H1 (cell line): ENCODE measurements around the gene EMD. TPM values are rescaled to one million over a fixed set of nuclear protein-coding genes. Genes with fewer than 3 reads are reported as not detected.
"Not testable (repeated sequence)": the region's sequence is repeated elsewhere in the genome, so short reads cannot be mapped to it uniquely, and the experiment has no call there.

Experiments
- CTCF ChIA-PET: fragments of 300-600 bp; sonication (Branson Sonifier 250); formaldehyde crosslinking; loops from one replicate; lab custom pipeline; 2021; ENCODE audit not compliant: partially characterized antibody; lab: Charles Lee
- POLR2A ChIA-PET: fragments of 300-600 bp; sonication (Branson Sonifier 250); formaldehyde crosslinking; loops from one replicate; lab custom pipeline; 2021; ENCODE audit warnings: inconsistent platforms; ENCODE audit not compliant: partially characterized antibody; lab: Charles Lee
- DNase-seq, 2 experiments: peaks; one replicate each; pipeline versions ENCODE4 v3.0.0 to v3.0.0-alpha.2; 2010 to 2022; ENCODE audit warnings: low spot score in 2 of 2, low read depth in 1 of 2, mixed read lengths in 1 of 2
- FAIRE-seq: peaks from 2 replicates; lab custom pipeline; 2011; peaks lifted over from hg19 to GRCh38; lab: Jason Lieb, UNC
- H2AFZ ChIP-seq: 2 replicates; pipeline ENCODE4 v1.8.1; 2012; ENCODE audit warnings: low read length, inconsistent platforms
- H2AK5ac ChIP-seq: 2 replicates; pipeline ENCODE4 v1.6.1; 2013; ENCODE audit warnings: low read depth, low read length
- H2BK120ac ChIP-seq: replicated peaks from 2 replicates; pipeline ENCODE3; 2013; ENCODE audit warnings: low read depth, low read length, inconsistent platforms
- H2BK12ac ChIP-seq: 2 replicates; pipeline ENCODE4 v1.6.1; 2013; ENCODE audit warnings: low read depth, low read length
- H2BK15ac ChIP-seq: 2 replicates; pipeline ENCODE4 v1.6.1; 2013; ENCODE audit warnings: low read length
- H2BK20ac ChIP-seq: 2 replicates; pipeline ENCODE4 v1.6.1; 2013; ENCODE audit warnings: low read length
- H2BK5ac ChIP-seq: 2 replicates; pipeline ENCODE4 v1.6.1; 2013; ENCODE audit warnings: low read depth, low read length
- H3K14ac ChIP-seq: 2 replicates; pipeline ENCODE4 v1.6.1; 2013; ENCODE audit warnings: inconsistent platforms; ENCODE audit not compliant: insufficient read length
- H3K18ac ChIP-seq: 2 replicates; pipeline ENCODE4 v1.6.1; 2013; ENCODE audit warnings: low read length; ENCODE audit errors: extremely low read depth
- H3K23ac ChIP-seq: 2 replicates; pipeline ENCODE4 v1.6.1; 2013; ENCODE audit warnings: inconsistent platforms; ENCODE audit not compliant: insufficient read length
- H3K23me2 ChIP-seq: 2 replicates; pipeline ENCODE4 v1.6.1; 2013; ENCODE audit warnings: low read depth, low read length
- H3K27ac ChIP-seq: 2 replicates; pipeline ENCODE4 v1.6.1; 2011; ENCODE audit warnings: low read depth, low read length, inconsistent platforms
- H3K27me3 ChIP-seq, 4 experiments: replicated peaks in 1 of 4; 1 replicate in 1 of 4; 2 replicates in 3 of 4; pipeline versions ENCODE4 v1.6.1 to v1.8.1; 2011 to 2013; ENCODE audit warnings: low read length in 3 of 4, mild to moderate bottlenecking in 3 of 4, inconsistent platforms in 2 of 4, mixed read lengths in 2 of 4, moderate library complexity in 1 of 4; ENCODE audit not compliant: control insufficient read depth in 3 of 4, insufficient read depth in 3 of 4; ENCODE audit errors: extremely low read depth in 1 of 4
- H3K36me3 ChIP-seq, 4 experiments: 2 replicates each; pipeline versions ENCODE4 v1.6.1 to v1.8.1; 2011 to 2013; ENCODE audit warnings: mild to moderate bottlenecking in 4 of 4, low read length in 3 of 4, moderate library complexity in 2 of 4, control low read depth in 1 of 4, inconsistent platforms in 1 of 4; ENCODE audit not compliant: insufficient read depth in 4 of 4, control insufficient read depth in 2 of 4
- H3K4ac ChIP-seq: replicated peaks from 2 replicates; pipeline ENCODE3; 2013; ENCODE audit warnings: low read length, low read depth, mixed read lengths, inconsistent platforms; ENCODE audit not compliant: insufficient read length
- H3K4me1 ChIP-seq, 4 experiments: replicated peaks in 1 of 4; 1 replicate in 1 of 4; 2 replicates in 3 of 4; pipeline versions ENCODE4 v1.6.1 to v1.8.1; 2011 to 2013; ENCODE audit warnings: low read length in 3 of 4, inconsistent platforms in 2 of 4, mixed read lengths in 1 of 4; ENCODE audit not compliant: insufficient read depth in 4 of 4, control insufficient read depth in 3 of 4
- H3K4me2 ChIP-seq, 2 experiments: 2 replicates each; pipeline versions ENCODE4 v1.6.1 to v1.8.1; 2011 to 2013; ENCODE audit warnings: low read depth in 2 of 2, low read length in 2 of 2, control low read depth in 1 of 2, inconsistent platforms in 1 of 2, mild to moderate bottlenecking in 1 of 2; ENCODE audit not compliant: insufficient read depth in 1 of 2
- H3K4me3 ChIP-seq, 4 experiments: fragments of 200-600, 300-600 bp in 1 of 4; sonication (generic), shearing (Covaris generic), sonication (Bioruptor Twin) in 1 of 4; 2 replicates each; pipeline versions ENCODE4 v1.5.1 to v1.8.1; 2011 to 2016; ENCODE audit warnings: low read length in 4 of 4, low read depth in 3 of 4, control low read depth in 2 of 4, inconsistent platforms in 2 of 4, mild to moderate bottlenecking in 2 of 4, mixed read lengths in 1 of 4, moderate library complexity in 1 of 4; ENCODE audit not compliant: insufficient read depth in 2 of 4; ENCODE audit errors: extremely low read depth in 1 of 4
- H3K56ac ChIP-seq: replicated peaks from 2 replicates; pipeline ENCODE3; 2013; ENCODE audit warnings: low read depth, mild to moderate bottlenecking, mixed read lengths, low read length, inconsistent platforms; ENCODE audit not compliant: insufficient read length
- H3K79me1 ChIP-seq: 2 replicates; pipeline ENCODE4 v1.6.1; 2013; ENCODE audit warnings: low read depth, low read length, control low read depth
- H3K79me2 ChIP-seq, 2 experiments: 2 replicates each; pipeline versions ENCODE4 v1.6.1 to v1.8.1; 2012 to 2013; ENCODE audit warnings: low read length in 2 of 2, mild to moderate bottlenecking in 2 of 2, inconsistent platforms in 1 of 2; ENCODE audit not compliant: insufficient read depth in 2 of 2, control insufficient read depth in 1 of 2
- H3K9ac ChIP-seq, 4 experiments: replicated peaks in 1 of 4; 1 replicate in 1 of 4; 2 replicates in 3 of 4; pipeline versions ENCODE4 v1.6.1 to v1.8.1; 2011 to 2013; ENCODE audit warnings: low read depth in 3 of 4, low read length in 3 of 4, control low read depth in 2 of 4, mild to moderate bottlenecking in 2 of 4, moderate library complexity in 2 of 4, inconsistent platforms in 1 of 4; ENCODE audit errors: extremely low read depth in 1 of 4
- H3K9me3 ChIP-seq, 2 experiments: 2 replicates each; pipeline versions ENCODE4 v1.6.1 to v1.8.1; 2012 to 2013; ENCODE audit warnings: mild to moderate bottlenecking in 2 of 2, moderate library complexity in 2 of 2, control low read depth in 1 of 2, inconsistent platforms in 1 of 2, low read depth in 1 of 2, low read length in 1 of 2, mixed read lengths in 1 of 2; ENCODE audit not compliant: insufficient read depth in 2 of 2
- H4K20me1 ChIP-seq, 2 experiments: replicated peaks in 1 of 2; 2 replicates each; pipeline versions ENCODE3 to v1.8.1; 2011 to 2013; ENCODE audit warnings: inconsistent platforms in 2 of 2, low read length in 2 of 2, mild to moderate bottlenecking in 1 of 2; ENCODE audit not compliant: insufficient read depth in 2 of 2, control insufficient read depth in 1 of 2
- H4K5ac ChIP-seq: 2 replicates; pipeline ENCODE4 v1.6.1; 2013; ENCODE audit warnings: low read length, low read depth, mixed read lengths, inconsistent platforms; ENCODE audit not compliant: insufficient read length
- H4K8ac ChIP-seq: 2 replicates; pipeline ENCODE4 v1.8.0; 2013; ENCODE audit warnings: mild to moderate bottlenecking, moderate library complexity, low read length, inconsistent platforms; ENCODE audit not compliant: insufficient read depth; ENCODE audit errors: extremely low read depth
- H4K91ac ChIP-seq: replicated peaks from 2 replicates; pipeline ENCODE3; 2013; ENCODE audit warnings: low read length, mixed read lengths, inconsistent platforms; ENCODE audit not compliant: insufficient read length
- WGBS, 2 experiments: shearing (Covaris generic) in 1 of 2; methylation state at CpG; one replicate each; pipeline versions ENCODE4 v1.1.6 to v1.1.7; 2013 to 2015; ENCODE audit warnings: low lambda C conversion rate in 2 of 2, mixed read lengths in 2 of 2, inconsistent platforms in 1 of 2, low coverage in 1 of 2, missing lambda C conversion rate in 1 of 2; ENCODE audit not compliant: insufficient replicate concordance in 2 of 2, insufficient coverage in 1 of 2, insufficient read length in 1 of 2; ENCODE audit errors: extremely low coverage in 1 of 2, missing lambda C conversion rate in 1 of 2; 5-methylcytosine and 5-hydroxymethylcytosine counted together
- polyA plus RNA-seq, 7 experiments: library from polyadenylated mRNA; depleted of rRNA in 3 of 7; stranded (reverse) in 5 of 7; unstranded in 2 of 7; fragments of >200 nt in 5 of 7; fragments of 200-250 nt in 2 of 7; gene quantifications; 1 replicate in 5 of 7; 2 replicates in 1 of 7; 4 replicates in 1 of 7; pipeline versions ENCODE4 v1.2.1 to v1.2.3, GENCODE V29; 2011 to 2013; ENCODE audit warnings: missing spikeins in 2 of 7, mixed read lengths in 2 of 7
- total RNA-seq: library from RNA; stranded (reverse); fragmentation: NEBNext Ultra II Directional; extraction: Animal tissue kit (Norgen Biotek cat#: 25700); gene quantifications from 2 replicates; pipeline ENCODE4 v1.2.1, GENCODE V29; 2021

The EMD gene
- total and polyA plus RNA-seq, 2 of the 8 experiments (the other 6 are each of a cell fraction or from before 2014, with no cell fraction given): 45.5 to 109 TPM

DNA sequence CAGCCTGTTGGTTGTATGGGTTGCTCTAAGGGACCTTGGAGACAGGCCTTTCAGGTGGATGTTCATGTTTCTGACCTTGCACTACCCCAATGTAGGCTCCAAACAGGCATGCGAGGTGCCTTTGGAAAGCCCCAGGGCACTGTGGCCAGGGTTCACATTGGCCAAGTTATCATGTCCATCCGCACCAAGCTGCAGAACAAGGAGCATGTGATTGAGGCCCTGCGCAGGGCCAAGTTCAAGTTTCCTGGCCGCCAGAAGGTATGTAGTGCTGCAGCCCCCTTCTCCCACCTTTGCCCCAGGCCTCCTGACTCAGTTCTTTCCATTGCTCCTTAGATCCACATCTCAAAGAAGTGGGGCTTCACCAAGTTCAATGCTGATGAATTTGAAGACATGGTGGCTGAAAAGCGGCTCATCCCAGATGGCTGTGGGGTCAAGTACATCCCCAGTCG is 21.3 kb downstream of the EMD start:
- DNase-seq, H3K56ac ChIP-seq, H3K27ac ChIP-seq, H4K20me1 ChIP-seq, H4K5ac ChIP-seq, H2AK5ac ChIP-seq, H3K9me3 ChIP-seq, H3K27me3 ChIP-seq, H2BK15ac ChIP-seq, H3K4ac ChIP-seq, H3K4me3 ChIP-seq, H3K79me1 ChIP-seq, H2BK120ac ChIP-seq, H3K23me2 ChIP-seq, H2BK5ac ChIP-seq, H2BK20ac ChIP-seq, H3K14ac ChIP-seq, H2AFZ ChIP-seq, H4K8ac ChIP-seq, FAIRE-seq, H3K9ac ChIP-seq, H3K4me1 ChIP-seq, H3K18ac ChIP-seq, H2BK12ac ChIP-seq, H4K91ac ChIP-seq, H3K23ac ChIP-seq: not testable (repeated sequence)
- ChIA-PET POLR2A (interaction anchor here (0.7 to 8.4 kb wide), 21 partner anchors 9 to 132 kb away, joined by 3 to 124 read pairs (median 5); partner anchors contain the start of genes ATP6AP1, DNASE1L1, EMD and FLNA), CTCF (interaction anchor here (2.4 to 4.9 kb wide), 2 partner anchors 27 to 35 kb away, joined by 5 to 20 read pairs; partner anchors contain the start of gene FLNA)
- Histone ChIP-seq H3K36me3 (peaks cover 13 to 25% (median 19%) of the 10 kb centered on the region in 4 experiments), H3K4me2 (peak overlapping the region in 1 of 2 experiments; percentile 85; a peak in 1 of 4 replicates), H3K79me2 (peaks cover 0 to 15% of the 10 kb centered on the region in 2 experiments; a peak in 2 of 4 replicates)
- WGBS, 2 experiments: 98% methylated on average over 5 of the region's 6 CpGs; no CpG with 5 or more reads in 1 of the 2 experiments
